ENCODE results near the gene HSPA12A.

Gene HSPA12A

DNA sequence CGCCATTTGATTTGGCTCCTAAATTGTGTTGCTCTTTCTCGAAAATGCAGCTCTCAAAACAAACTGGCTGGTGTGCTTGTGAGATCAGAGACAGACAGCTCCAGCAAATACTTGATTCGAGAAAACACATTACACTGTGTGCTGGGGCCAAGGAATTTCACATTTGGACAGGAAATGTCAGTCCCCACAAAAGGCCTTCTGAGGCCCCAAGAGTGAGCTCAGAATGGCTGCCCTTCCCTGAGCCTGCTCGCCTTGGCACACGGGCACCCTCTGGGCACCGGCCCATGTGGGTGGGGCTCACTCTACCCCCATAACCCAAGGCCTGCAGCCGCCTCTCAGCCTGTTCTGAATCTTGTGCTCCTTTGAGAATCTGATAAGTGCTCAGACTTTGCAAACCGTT is 13.9 kb upstream of the HSPA12A start:
- Histone ChIP-seq H3K4me3 (ENCODE audit: extremely low read depth, insufficient read depth, low read length, poor library complexity, severe bottlenecking) (no peak overlapping the region), H3K9me3 (ENCODE audit: control insufficient read depth, low read length) (no peaks in the 10 kb centered on the region), H3K36me3 (ENCODE audit: control insufficient read depth, insufficient read depth, low read length) (no peaks in the 10 kb centered on the region), H3K4me1 (ENCODE audit: control insufficient read depth, insufficient read depth, low read length, poor library complexity, severe bottlenecking) (no peaks in the 10 kb centered on the region), H3K27ac (ENCODE audit: low read depth, low read length, severe bottlenecking) (no peak overlapping the region)
- 91 to 94% methylated on average over 4 to 6 of the region's 8 CpGs for WGBS, 2 experiments (ENCODE audit: insufficient coverage in 2 of 2)

DNA sequence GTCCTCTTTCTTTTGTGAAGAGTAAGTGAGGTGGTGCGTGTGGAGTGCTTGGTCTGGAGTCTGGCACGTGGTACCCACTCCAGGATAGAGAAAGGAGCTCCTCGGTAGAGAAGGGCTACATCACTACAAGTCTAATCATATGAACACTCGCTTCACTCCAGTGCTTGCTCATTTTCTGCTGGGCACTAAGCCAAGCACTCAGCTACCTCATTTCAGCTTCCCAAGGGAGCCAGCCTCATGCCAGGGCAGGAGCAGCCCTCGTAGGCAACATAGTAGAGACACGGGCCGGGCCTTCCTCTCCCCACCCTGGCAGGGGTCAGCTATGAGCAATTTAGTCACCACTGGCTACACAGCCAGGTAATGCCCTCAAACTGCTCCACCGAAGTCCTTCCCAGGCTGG is 11.4 kb upstream of the HSPA12A start:
- Histone ChIP-seq H3K36me3 (ENCODE audit: control insufficient read depth, insufficient read depth, low read length) (no peaks in the 10 kb centered on the region), H3K4me1 (ENCODE audit: control insufficient read depth, insufficient read depth, low read length, poor library complexity, severe bottlenecking) (no peaks in the 10 kb centered on the region), H3K9me3 (ENCODE audit: control insufficient read depth, low read length) (peaks cover 6% of the 10 kb centered on the region), H3K27ac (ENCODE audit: low read depth, low read length, severe bottlenecking) (no peak overlapping the region), H3K4me3 (ENCODE audit: extremely low read depth, insufficient read depth, low read length, poor library complexity, severe bottlenecking) (no peak overlapping the region)
- WGBS, 2 experiments (ENCODE audit: insufficient coverage in 2 of 2) = 68 to 82% methylated on average over 3 to 5 of the region's 8 CpGs

- Histone ChIP-seq H3K27ac (ENCODE audit: low read depth, low read length, severe bottlenecking) (no peak overlapping the region), H3K4me3 (ENCODE audit: extremely low read depth, insufficient read depth, low read length, poor library complexity, severe bottlenecking) (no peak overlapping the region), H3K36me3 (ENCODE audit: control insufficient read depth, insufficient read depth, low read length) (no peaks in the 10 kb centered on the region), H3K9me3 (ENCODE audit: control insufficient read depth, low read length) (peaks cover 9% of the 10 kb centered on the region), H3K4me1 (ENCODE audit: control insufficient read depth, insufficient read depth, low read length, poor library complexity, severe bottlenecking) (peaks cover 2% of the 10 kb centered on the region)
- 90 to 94% methylated on average over 3 of the region's 4 CpGs for WGBS, 2 experiments (ENCODE audit: insufficient coverage in 2 of 2)
Observed at GRCh38 chr10:116752969-116753665, 10.8 kb upstream of the HSPA12A start.

- H3K4me1 ChIP-seq (ENCODE audit: control insufficient read depth, insufficient read depth, low read length, poor library complexity, severe bottlenecking) = peaks cover 6% of the 10 kb centered on the region
- H3K9me3 ChIP-seq (ENCODE audit: control insufficient read depth, low read length) = peaks cover 9% of the 10 kb centered on the region
- no peak overlapping the region for H3K27ac ChIP-seq (ENCODE audit: low read depth, low read length, severe bottlenecking)
- WGBS, 2 experiments (ENCODE audit: insufficient coverage in 2 of 2) = no CpG with 5 or more reads among the region's 1 CpG
- H3K36me3 ChIP-seq (ENCODE audit: control insufficient read depth, insufficient read depth, low read length) = no peaks in the 10 kb centered on the region
- H3K4me3 ChIP-seq (ENCODE audit: extremely low read depth, insufficient read depth, low read length, poor library complexity, severe bottlenecking) = no peak overlapping the region
Observed at GRCh38 chr10:116752563-116752962, 10.2 kb upstream of the HSPA12A start.

GRCh38 chr10:116748471-116748870 is 6.1 kb upstream of the HSPA12A start:
- peaks cover 6% of the 10 kb centered on the region for H3K4me1 ChIP-seq (ENCODE audit: control insufficient read depth, insufficient read depth, low read length, poor library complexity, severe bottlenecking)
- no peak overlapping the region for H3K27ac ChIP-seq (ENCODE audit: low read depth, low read length, severe bottlenecking)
- peaks cover 9% of the 10 kb centered on the region for H3K9me3 ChIP-seq (ENCODE audit: control insufficient read depth, low read length)
- H3K36me3 ChIP-seq (ENCODE audit: control insufficient read depth, insufficient read depth, low read length) = no peaks in the 10 kb centered on the region
- no CpG with 5 or more reads among the region's 1 CpG for WGBS, 2 experiments (ENCODE audit: insufficient coverage in 2 of 2)
- no peak overlapping the region for H3K4me3 ChIP-seq (ENCODE audit: extremely low read depth, insufficient read depth, low read length, poor library complexity, severe bottlenecking)

- no peak overlapping the region for H3K4me3 ChIP-seq (ENCODE audit: extremely low read depth, insufficient read depth, low read length, poor library complexity, severe bottlenecking)
- 86% methylated on average over 1 of the region's 1 CpG; no CpG with 5 or more reads in 1 of the 2 experiments for WGBS, 2 experiments (ENCODE audit: insufficient coverage in 2 of 2)
- peaks cover 6% of the 10 kb centered on the region for H3K4me1 ChIP-seq (ENCODE audit: control insufficient read depth, insufficient read depth, low read length, poor library complexity, severe bottlenecking)
- peaks cover 9% of the 10 kb centered on the region for H3K9me3 ChIP-seq (ENCODE audit: control insufficient read depth, low read length)
- no peaks in the 10 kb centered on the region for H3K36me3 ChIP-seq (ENCODE audit: control insufficient read depth, insufficient read depth, low read length)
- H3K27ac ChIP-seq (ENCODE audit: low read depth, low read length, severe bottlenecking) = no peak overlapping the region
Observed at GRCh38 chr10:116748041-116748440, 5.7 kb upstream of the HSPA12A start.

DNA sequence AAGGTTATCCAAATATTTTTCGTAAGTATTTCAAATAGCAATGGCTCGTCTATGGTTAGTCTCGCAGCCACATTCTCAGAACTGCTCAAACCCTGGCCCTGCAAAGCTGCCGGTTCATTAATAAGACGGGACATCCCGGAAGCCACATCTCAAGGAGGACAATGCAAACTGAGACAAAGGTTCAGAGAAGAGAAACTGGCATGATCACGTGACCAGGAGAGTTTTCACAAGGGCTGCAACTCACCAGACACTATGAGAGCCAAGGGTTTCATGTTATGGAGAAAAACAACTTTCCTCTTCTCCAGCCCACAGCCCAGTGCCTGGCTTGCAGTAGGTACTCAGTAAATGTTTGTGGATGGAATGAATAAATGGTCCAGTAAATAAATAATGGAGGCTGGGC is 5.0 kb upstream of the HSPA12A start:
- Histone ChIP-seq H3K36me3 (ENCODE audit: control insufficient read depth, insufficient read depth, low read length) (no peaks in the 10 kb centered on the region), H3K4me1 (ENCODE audit: control insufficient read depth, insufficient read depth, low read length, poor library complexity, severe bottlenecking) (peaks cover 6% of the 10 kb centered on the region), H3K9me3 (ENCODE audit: control insufficient read depth, low read length) (peaks cover 9% of the 10 kb centered on the region), H3K27ac (ENCODE audit: low read depth, low read length, severe bottlenecking) (no peak overlapping the region), H3K4me3 (ENCODE audit: extremely low read depth, insufficient read depth, low read length, poor library complexity, severe bottlenecking) (no peak overlapping the region)
- whole genome bisulfite sequencing, 2 experiments (ENCODE audit: insufficient coverage in 2 of 2) = 90 to 95% methylated on average over 7 of the region's 7 CpGs

- 76 to 96% methylated on average over 6 of the region's 6 CpGs for WGBS, 2 experiments (ENCODE audit: insufficient coverage in 2 of 2)
- H3K36me3 ChIP-seq (ENCODE audit: control insufficient read depth, insufficient read depth, low read length) = no peaks in the 10 kb centered on the region
- no peak overlapping the region for H3K27ac ChIP-seq (ENCODE audit: low read depth, low read length, severe bottlenecking)
- peaks cover 6% of the 10 kb centered on the region for H3K4me1 ChIP-seq (ENCODE audit: control insufficient read depth, insufficient read depth, low read length, poor library complexity, severe bottlenecking)
- H3K9me3 ChIP-seq (ENCODE audit: control insufficient read depth, low read length) = peaks cover 9% of the 10 kb centered on the region
- H3K4me3 ChIP-seq (ENCODE audit: extremely low read depth, insufficient read depth, low read length, poor library complexity, severe bottlenecking) = no peak overlapping the region
Observed at GRCh38 chr10:116744885-116745284, 2.5 kb upstream of the HSPA12A start.

- Histone ChIP-seq H3K4me3 (ENCODE audit: extremely low read depth, insufficient read depth, low read length, poor library complexity, severe bottlenecking) (no peak overlapping the region), H3K4me1 (ENCODE audit: control insufficient read depth, insufficient read depth, low read length, poor library complexity, severe bottlenecking) (peaks cover 6% of the 10 kb centered on the region), H3K27ac (ENCODE audit: low read depth, low read length, severe bottlenecking) (no peak overlapping the region), H3K9me3 (ENCODE audit: control insufficient read depth, low read length) (peaks cover 8% of the 10 kb centered on the region), H3K36me3 (ENCODE audit: control insufficient read depth, insufficient read depth, low read length) (no peaks in the 10 kb centered on the region)
- WGBS, 2 experiments (ENCODE audit: insufficient coverage in 2 of 2) = 86 to 96% methylated on average over 9 of the region's 12 CpGs
Observed at GRCh38 chr10:116744163-116744753, 1.9 kb upstream of the HSPA12A start.

DNA sequence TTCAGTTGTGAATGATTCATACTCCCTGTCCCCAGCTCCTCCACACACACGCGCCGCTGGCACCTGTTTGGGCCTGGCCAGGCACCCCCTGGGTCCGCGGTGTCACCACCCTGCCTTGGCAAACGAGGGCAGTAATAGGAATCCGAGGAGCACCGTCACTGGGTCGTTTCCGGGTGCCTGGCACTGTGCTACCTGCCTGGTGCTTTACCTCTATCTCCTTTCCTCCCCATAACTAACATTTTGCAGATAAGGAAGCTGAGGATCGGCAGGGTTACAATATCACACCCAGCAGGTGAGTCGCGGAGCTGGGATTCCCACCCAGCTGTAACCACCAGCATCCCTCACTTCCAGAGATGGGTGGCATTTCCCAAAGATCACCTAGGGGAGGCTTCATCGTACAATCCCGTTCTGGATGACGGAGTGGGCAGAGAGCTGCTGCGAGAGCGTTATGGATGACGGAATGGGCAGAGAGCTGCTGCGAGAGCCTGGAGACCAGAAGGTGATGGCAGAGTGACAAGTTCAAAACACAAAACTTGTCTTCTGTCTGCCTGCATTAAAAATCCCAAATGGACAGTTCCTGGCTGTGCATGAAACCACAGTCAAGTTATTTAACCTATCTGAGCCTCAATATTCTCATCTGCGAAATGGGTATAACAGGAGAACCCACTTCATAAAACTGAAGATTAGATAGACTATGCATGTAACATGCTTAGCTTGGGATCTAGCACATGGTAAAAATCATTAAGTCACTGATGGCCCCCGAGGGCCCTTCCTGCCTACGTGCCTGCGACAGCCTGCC is 1.1 kb upstream of the HSPA12A start:
- Histone ChIP-seq H3K4me3 (ENCODE audit: extremely low read depth, insufficient read depth, low read length, poor library complexity, severe bottlenecking) (peak overlapping the region; percentile 56), H3K27ac (ENCODE audit: low read depth, low read length, severe bottlenecking) (no peak overlapping the region)
- WGBS, 2 experiments (ENCODE audit: insufficient coverage in 2 of 2) = 46 to 67% methylated on average over 16 to 20 of the region's 24 CpGs

More for the DNA sequence above, 1.1 kb upstream of the HSPA12A start:
- Histone ChIP-seq H3K4me1 (ENCODE audit: control insufficient read depth, insufficient read depth, low read length, poor library complexity, severe bottlenecking) (peaks cover 6% of the 10 kb centered on the region), H3K9me3 (ENCODE audit: control insufficient read depth, low read length) (peaks cover under 1% of the 10 kb centered on the region), H3K36me3 (ENCODE audit: control insufficient read depth, insufficient read depth, low read length) (no peaks in the 10 kb centered on the region)

Data from mesodermal cell (in vitro differentiated cells).